ENCODE measurements around the gene KIAA1549. TPM values are rescaled to one million over a fixed set of nuclear protein-coding genes. Genes with fewer than 3 reads are reported as not detected.
A peak's percentile ranks its signal among the peaks of the same experiment; 100 is the strongest.

The KIAA1549 gene
- total RNA-seq, 1 donor from 2014 or later = 5.7 TPM

DNA sequence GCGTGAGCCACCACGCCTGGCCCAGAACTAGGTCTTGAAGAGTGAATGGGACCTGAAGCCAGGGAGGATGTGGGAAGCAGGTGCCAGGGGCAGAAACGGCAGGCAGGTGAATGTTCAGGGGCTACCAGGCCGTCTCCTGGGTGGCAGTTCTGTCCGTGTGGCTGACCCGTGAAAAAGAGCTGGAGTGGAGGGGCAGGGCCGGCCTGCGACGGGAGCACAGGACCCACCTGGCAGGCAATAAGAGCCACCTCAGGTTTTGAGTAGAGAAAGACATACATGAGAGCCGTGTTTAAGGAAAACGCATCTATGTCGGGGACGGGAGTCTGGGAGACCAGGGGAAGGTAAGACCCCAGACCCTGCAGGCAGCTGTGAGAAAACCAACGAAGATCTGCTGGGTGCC lies 112.5 kb downstream of the KIAA1549 start:
- ATAC-seq = no peak
- Histone ChIP-seq H3K9me3 (no peaks in the 10 kb centered on the region), H3K4me3 (no peak overlapping the region), H3K4me1 (no peaks in the 10 kb centered on the region), H3K27me3 (no peaks in the 10 kb centered on the region), H3K36me3 (peaks cover 4% of the 10 kb centered on the region), H3K27ac (no peak overlapping the region)
- DNase-seq = no peak
- TF ChIP-seq, protein P1, sequence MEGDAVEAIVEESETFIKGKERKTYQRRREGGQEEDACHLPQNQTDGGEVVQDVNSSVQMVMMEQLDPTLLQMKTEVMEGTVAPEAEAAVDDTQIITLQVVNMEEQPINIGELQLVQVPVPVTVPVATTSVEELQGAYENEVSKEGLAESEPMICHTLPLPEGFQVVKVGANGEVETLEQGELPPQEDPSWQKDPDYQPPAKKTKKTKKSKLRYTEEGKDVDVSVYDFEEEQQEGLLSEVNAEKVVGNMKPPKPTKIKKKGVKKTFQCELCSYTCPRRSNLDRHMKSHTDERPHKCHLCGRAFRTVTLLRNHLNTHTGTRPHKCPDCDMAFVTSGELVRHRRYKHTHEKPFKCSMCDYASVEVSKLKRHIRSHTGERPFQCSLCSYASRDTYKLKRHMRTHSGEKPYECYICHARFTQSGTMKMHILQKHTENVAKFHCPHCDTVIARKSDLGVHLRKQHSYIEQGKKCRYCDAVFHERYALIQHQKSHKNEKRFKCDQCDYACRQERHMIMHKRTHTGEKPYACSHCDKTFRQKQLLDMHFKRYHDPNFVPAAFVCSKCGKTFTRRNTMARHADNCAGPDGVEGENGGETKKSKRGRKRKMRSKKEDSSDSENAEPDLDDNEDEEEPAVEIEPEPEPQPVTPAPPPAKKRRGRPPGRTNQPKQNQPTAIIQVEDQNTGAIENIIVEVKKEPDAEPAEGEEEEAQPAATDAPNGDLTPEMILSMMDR (IDR thresholded peaks at IDR 0.05) = no peak
- intact Hi-C loops (cut with DNase I) = no loop called here

DNA sequence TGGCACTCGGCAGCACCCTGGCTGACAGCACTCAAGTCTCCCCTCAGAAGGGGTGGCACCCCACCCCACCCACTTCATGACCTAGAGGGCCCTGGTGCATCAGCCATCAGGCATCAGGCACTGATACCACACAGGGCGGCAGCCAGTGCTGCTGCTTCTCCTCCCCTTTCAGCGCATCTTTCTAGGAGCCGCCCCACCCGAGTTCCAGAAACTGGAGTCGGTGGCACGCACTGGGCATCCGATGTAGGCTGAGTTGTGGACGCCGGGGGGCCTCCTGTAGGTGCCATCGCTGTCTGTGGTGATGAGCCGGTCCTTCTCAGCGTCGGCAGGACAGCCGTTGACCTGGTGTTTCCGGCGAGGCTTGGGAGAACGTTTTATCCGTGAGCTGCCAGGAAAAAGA lies 113.4 kb downstream of the KIAA1549 start:
- no peak for ATAC-seq
- Histone ChIP-seq H3K4me1 (no peaks in the 10 kb centered on the region), H3K27me3 (no peaks in the 10 kb centered on the region), H3K27ac (no peak overlapping the region), H3K9me3 (no peaks in the 10 kb centered on the region), H3K36me3 (peaks cover 4% of the 10 kb centered on the region), H3K4me3 (no peak overlapping the region)
- TF ChIP-seq, protein P1 (IDR thresholded peaks at IDR 0.05) = no peak
- DNase-seq = no peak
- intact Hi-C loops (cut with DNase I) = no loop called here

DNA sequence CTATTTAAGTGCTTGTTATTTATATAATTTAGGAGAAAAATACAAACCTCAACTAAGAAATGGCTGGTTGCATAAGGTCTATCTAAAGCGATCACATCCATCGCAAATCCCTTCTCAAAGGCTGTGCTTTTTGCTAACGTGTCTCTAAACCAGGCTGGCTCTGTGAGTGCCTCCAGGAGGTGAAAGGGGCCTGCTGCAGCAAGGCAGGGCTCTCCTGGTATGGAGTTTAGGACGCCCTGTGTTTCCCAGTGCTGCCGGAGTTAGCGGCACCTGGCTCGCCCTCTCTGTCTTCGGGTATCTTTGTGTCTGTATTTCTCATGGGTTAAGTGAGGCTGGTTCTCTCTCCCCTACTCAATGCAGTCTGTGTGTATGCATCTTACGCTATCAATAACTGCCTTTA lies 114.8 kb downstream of the KIAA1549 start:
- H3K27me3 ChIP-seq = no peaks in the 10 kb centered on the region
- TF ChIP-seq, protein P1 (IDR thresholded peaks at IDR 0.05) = no peak
- H3K27ac ChIP-seq = no peak overlapping the region
- no peak for DNase-seq
- H3K36me3 ChIP-seq = peaks cover 4% of the 10 kb centered on the region
- ATAC-seq = no peak
- no peaks in the 10 kb centered on the region for H3K4me1 ChIP-seq
- no peaks in the 10 kb centered on the region for H3K9me3 ChIP-seq
- intact Hi-C loops (cut with DNase I) = no loop called here
- no peak overlapping the region for H3K4me3 ChIP-seq

DNA sequence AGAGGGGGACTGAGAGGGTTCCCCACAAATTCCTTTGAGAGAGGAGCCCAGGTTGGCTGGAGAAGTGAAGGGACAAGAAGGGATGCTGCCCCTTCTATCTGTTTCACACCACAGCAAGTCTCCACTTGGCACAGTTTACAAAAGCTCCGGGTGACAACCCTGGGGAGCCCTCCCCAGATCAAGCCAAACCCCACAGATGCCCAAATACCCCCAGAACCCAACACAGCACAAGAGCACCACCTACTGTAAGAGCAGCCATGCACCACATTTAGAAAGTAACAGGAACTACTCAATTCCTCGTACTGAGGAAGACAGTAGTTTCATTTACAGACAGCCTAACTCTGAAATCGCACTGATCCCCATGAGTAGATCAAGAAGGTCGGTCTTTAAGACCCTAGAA lies 115.3 kb downstream of the KIAA1549 start:
- Histone ChIP-seq H3K27me3 (no peaks in the 10 kb centered on the region), H3K9me3 (no peaks in the 10 kb centered on the region), H3K4me3 (no peak overlapping the region), H3K27ac (no peak overlapping the region), H3K4me1 (no peaks in the 10 kb centered on the region), H3K36me3 (peaks cover 5% of the 10 kb centered on the region)
- ATAC-seq (peak; percentile 55), DNase-seq (no peak)
- TF ChIP-seq, protein P1 (IDR thresholded peaks at IDR 0.05) = peak; percentile 29
- intact Hi-C loops (cut with DNase I) = no loop called here

DNA sequence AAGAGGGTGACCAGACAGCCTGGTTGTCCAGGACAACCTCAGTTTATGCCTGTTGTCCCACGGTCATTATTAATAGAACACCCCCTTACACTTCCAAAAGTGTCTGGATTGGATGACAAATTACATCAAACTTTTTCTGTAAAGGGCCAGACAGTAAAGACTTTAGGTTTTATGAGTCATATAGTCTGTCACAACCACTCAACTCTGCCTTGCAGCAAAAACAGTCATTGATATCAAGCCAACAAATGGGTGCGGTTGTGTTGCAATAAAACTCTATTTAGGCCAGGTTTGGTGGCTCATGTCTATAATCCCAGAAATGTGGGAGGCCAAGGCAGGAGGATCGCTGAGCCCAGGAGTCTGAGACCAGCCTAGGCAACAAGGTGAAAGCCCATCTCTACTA lies 116.5 kb downstream of the KIAA1549 start:
- no peak overlapping the region for H3K4me3 ChIP-seq
- H3K27me3 ChIP-seq = no peaks in the 10 kb centered on the region
- ATAC-seq = no peak
- intact Hi-C loops (cut with DNase I) = no loop called here
- H3K9me3 ChIP-seq = no peaks in the 10 kb centered on the region
- H3K36me3 ChIP-seq = peaks cover 4% of the 10 kb centered on the region
- TF ChIP-seq, protein P1 (IDR thresholded peaks at IDR 0.05) = no peak
- no peak for DNase-seq
- H3K4me1 ChIP-seq = no peaks in the 10 kb centered on the region
- no peak overlapping the region for H3K27ac ChIP-seq

DNA sequence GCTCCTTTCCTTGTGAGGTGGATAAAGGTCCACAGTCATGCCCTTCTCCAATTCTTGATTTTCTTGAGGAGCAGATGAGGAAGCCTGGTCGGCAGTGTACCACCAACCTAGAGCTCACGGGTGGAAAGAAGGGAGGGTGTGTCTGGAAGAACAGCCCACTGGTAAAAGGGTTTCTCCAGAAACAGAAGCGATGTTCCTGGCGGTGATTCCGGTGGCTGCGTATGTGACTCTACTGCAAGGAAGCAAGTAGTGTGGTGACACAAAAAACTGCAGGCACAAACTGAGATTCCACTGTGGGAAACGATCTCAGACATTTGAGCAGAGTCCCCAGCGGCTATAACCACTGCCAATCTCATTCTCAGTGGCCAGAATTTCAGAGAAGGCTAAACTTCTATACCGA lies 117.3 kb downstream of the KIAA1549 start:
- DNase-seq (no peak), ATAC-seq (no peak)
- Histone ChIP-seq H3K4me3 (no peak overlapping the region), H3K36me3 (peaks cover 4% of the 10 kb centered on the region), H3K27me3 (no peaks in the 10 kb centered on the region), H3K27ac (no peak overlapping the region), H3K4me1 (no peaks in the 10 kb centered on the region), H3K9me3 (no peaks in the 10 kb centered on the region)
- intact Hi-C loops (cut with DNase I) = no loop called here
- TF ChIP-seq, protein P1 (IDR thresholded peaks at IDR 0.05) = no peak

Data from upper lobe of right lung (tissue), 1 donor.